SK-N-MC (cell line): ENCODE results near the gene ABL2.

Experiments used
- EZH2 ChIP-seq: fragments of 200-600 bp; sonication (generic); IDR thresholded peaks from one replicate; pipeline ENCODE4 v1.6.1; 2017; ENCODE audit warnings: antibody characterized with exemption
- FOXP2 ChIP-seq: optimal IDR thresholded peaks from 2 replicates; pipeline ENCODE3; 2011; ENCODE audit warnings: mild to moderate bottlenecking, moderate library complexity; ENCODE audit not compliant: insufficient read depth; ENCODE audit errors: extremely low read length, control extremely low read depth

DNA sequence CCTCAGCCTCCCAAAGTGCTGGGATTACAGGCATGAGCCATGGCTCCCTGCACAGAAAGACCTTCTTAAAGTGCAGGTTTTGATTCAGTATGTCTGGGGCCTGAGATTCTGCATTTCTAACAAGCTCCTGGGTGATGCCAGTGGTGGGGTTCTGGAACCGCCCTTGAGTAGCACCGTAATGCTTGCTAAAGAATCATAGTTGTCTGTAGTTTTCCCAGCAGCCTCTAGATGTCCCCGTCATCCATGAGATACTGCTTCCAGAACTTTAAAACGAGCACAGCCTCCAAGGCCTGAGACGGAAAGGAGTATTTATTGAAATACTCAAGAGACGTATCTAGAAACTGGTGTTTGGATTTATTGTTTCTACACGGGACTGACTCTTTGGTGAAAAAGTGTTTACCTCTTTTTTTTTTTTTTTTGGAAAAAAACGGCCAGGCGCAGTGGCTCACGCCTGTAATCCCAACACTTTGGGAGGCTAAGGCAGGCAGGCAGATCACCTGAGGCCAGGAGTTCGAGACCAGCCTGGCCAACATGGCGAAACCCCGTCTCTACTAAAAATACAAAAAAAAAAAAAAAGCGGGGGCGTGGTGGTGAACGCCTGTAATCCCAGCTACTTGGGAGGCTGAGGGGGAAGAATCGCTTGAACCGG is 150.2 kb downstream of the ABL2 start:
- no peak for TF ChIP-seq EZH2
- TF ChIP-seq FOXP2, result no peak
